Nephron (organoid): Measurements from ENCODE around the gene DHH.
A peak's percentile ranks its signal among the peaks of the same experiment; 100 is the strongest.

Source experiments
- H3K27ac Mint-ChIP-seq, 3 experiments: 2 replicates each; pipeline ENCODE4 v1.8.0; 2020; ENCODE audit warnings: mixed read lengths in 3 of 3, mild to moderate bottlenecking in 2 of 3, moderate library complexity in 1 of 3
- H3K27me3 Mint-ChIP-seq: 2 replicates; pipeline ENCODE4 v1.8.0; 2021; ENCODE audit warnings: low read depth, mild to moderate bottlenecking, moderate library complexity, mixed read lengths
- H3K36me3 Mint-ChIP-seq: 2 replicates; pipeline ENCODE4 v1.8.0; 2020; ENCODE audit warnings: low read depth, mixed read lengths
- H3K4me1 Mint-ChIP-seq: 2 replicates; pipeline ENCODE4 v1.8.0; 2020; ENCODE audit warnings: mixed read lengths
- H3K4me3 Mint-ChIP-seq, 3 experiments: 2 replicates each; pipeline ENCODE4 v1.8.0; 2020; ENCODE audit warnings: mild to moderate bottlenecking in 3 of 3, mixed read lengths in 3 of 3, moderate library complexity in 2 of 3
- H3K9me3 Mint-ChIP-seq: 2 replicates; pipeline ENCODE4 v1.8.0; 2020; ENCODE audit warnings: mixed read lengths
- CTCF ChIP-seq, 3 experiments: fragments of 200-600 bp; sonication (generic); IDR thresholded peaks; one replicate each; pipeline ENCODE4 v1.5.0; 2021; ENCODE audit warnings: antibody characterized with exemption in 3 of 3; ENCODE audit not compliant: unreplicated experiment in 3 of 3

The DHH gene

GRCh38 chr12:49058366-49059044, 36.1 kb downstream of the DHH start:
- peak overlapping the region; percentile 68 to 94 (median 88) for H3K27ac Mint-ChIP-seq
- peaks cover 21% of the 10 kb centered on the region for H3K36me3 Mint-ChIP-seq
- H3K4me3 Mint-ChIP-seq = peak overlapping the region; percentile 95

GRCh38 chr12:49057888-49058287, 36.7 kb downstream of the DHH start:
- Mint-ChIP-seq H3K27ac (peak overlapping the region; percentile 68 to 94 (median 88)), H3K36me3 (peaks cover 27% of the 10 kb centered on the region), H3K9me3 (no peaks in the 10 kb centered on the region), H3K4me3 (peak overlapping the region; percentile 95), H3K4me1 (peaks cover 37% of the 10 kb centered on the region), H3K27me3 (no peaks in the 10 kb centered on the region)
- no peak for TF ChIP-seq CTCF (IDR thresholded peaks at IDR 0.05; ENCODE audit: unreplicated experiment in 3 of 3)

More at GRCh38 chr12:49058366-49059044, 36.1 kb downstream of the DHH start:
- Mint-ChIP-seq H3K4me1 (peaks cover 37% of the 10 kb centered on the region), H3K9me3 (no peaks in the 10 kb centered on the region), H3K27me3 (no peaks in the 10 kb centered on the region)
- no peak for TF ChIP-seq CTCF (IDR thresholded peaks at IDR 0.05; ENCODE audit: unreplicated experiment in 3 of 3)

GRCh38 chr12:49055978-49056754, 38.4 kb downstream of the DHH start:
- no peak for TF ChIP-seq CTCF (IDR thresholded peaks at IDR 0.05; ENCODE audit: unreplicated experiment in 3 of 3)
- no peaks in the 10 kb centered on the region for H3K9me3 Mint-ChIP-seq
- peak overlapping the region; percentile 68 to 94 (median 86) for H3K27ac Mint-ChIP-seq
- H3K4me3 Mint-ChIP-seq = peak overlapping the region; percentile 95
- peaks cover 33% of the 10 kb centered on the region for H3K4me1 Mint-ChIP-seq
- no peaks in the 10 kb centered on the region for H3K27me3 Mint-ChIP-seq
- H3K36me3 Mint-ChIP-seq = peaks cover 43% of the 10 kb centered on the region

GRCh38 chr12:49055092-49055491, 39.5 kb downstream of the DHH start:
- Mint-ChIP-seq H3K4me1 (peaks cover 31% of the 10 kb centered on the region), H3K27ac (no peak overlapping the region), H3K36me3 (peaks cover 51% of the 10 kb centered on the region), H3K9me3 (no peaks in the 10 kb centered on the region), H3K27me3 (no peaks in the 10 kb centered on the region), H3K4me3 (peak overlapping the region in 1 of 3 experiments; percentile 12)
- TF ChIP-seq CTCF (IDR thresholded peaks at IDR 0.05; ENCODE audit: unreplicated experiment in 3 of 3) = no peak

GRCh38 chr12:49054524-49054923, 40.1 kb downstream of the DHH start:
- no peak for TF ChIP-seq CTCF (IDR thresholded peaks at IDR 0.05; ENCODE audit: unreplicated experiment in 3 of 3)
- Mint-ChIP-seq H3K27ac (no peak overlapping the region), H3K4me3 (no peak overlapping the region), H3K4me1 (peaks cover 31% of the 10 kb centered on the region), H3K27me3 (no peaks in the 10 kb centered on the region), H3K9me3 (no peaks in the 10 kb centered on the region), H3K36me3 (peaks cover 54% of the 10 kb centered on the region)
